PFSK-1 (cell line): ENCODE results near the gene LHX4.

Experiments used
- FOXP2 ChIP-seq: optimal IDR thresholded peaks from 2 replicates; pipeline ENCODE3; 2011; ENCODE audit warnings: borderline replicate concordance, control low read depth, inconsistent platforms; ENCODE audit not compliant: insufficient read depth; ENCODE audit errors: extremely low read length, extremely low read depth
- POLR2AphosphoS5 ChIP-seq: IDR thresholded peaks from 2 replicates; pipeline ENCODE4 v1.6.1; 2012; ENCODE audit warnings: low read depth, mild to moderate bottlenecking, control low read depth, low read length, moderate library complexity
- SIN3A ChIP-seq: IDR thresholded peaks from 2 replicates; pipeline ENCODE4 v1.6.1; 2012; ENCODE audit warnings: mild to moderate bottlenecking, low read length, moderate library complexity, borderline replicate concordance; ENCODE audit not compliant: insufficient read depth
- TAF1 ChIP-seq: IDR thresholded peaks from 2 replicates; pipeline ENCODE4 v1.6.1; 2012; ENCODE audit warnings: low read length, control low read depth, borderline replicate concordance; ENCODE audit not compliant: insufficient read depth
- TF ChIP-seq, protein P1 (sequence below), 2 experiments: IDR thresholded peaks; 2 replicates each; pipeline versions ENCODE4 v1.6.1 to v1.8.0; 2011 to 2012; ENCODE audit warnings: low read depth in 2 of 2, low read length in 2 of 2, control low read depth in 1 of 2, inconsistent platforms in 1 of 2, mild to moderate bottlenecking in 1 of 2, moderate library complexity in 1 of 2; ENCODE audit not compliant: insufficient read depth in 1 of 2

The LHX4 gene

DNA sequence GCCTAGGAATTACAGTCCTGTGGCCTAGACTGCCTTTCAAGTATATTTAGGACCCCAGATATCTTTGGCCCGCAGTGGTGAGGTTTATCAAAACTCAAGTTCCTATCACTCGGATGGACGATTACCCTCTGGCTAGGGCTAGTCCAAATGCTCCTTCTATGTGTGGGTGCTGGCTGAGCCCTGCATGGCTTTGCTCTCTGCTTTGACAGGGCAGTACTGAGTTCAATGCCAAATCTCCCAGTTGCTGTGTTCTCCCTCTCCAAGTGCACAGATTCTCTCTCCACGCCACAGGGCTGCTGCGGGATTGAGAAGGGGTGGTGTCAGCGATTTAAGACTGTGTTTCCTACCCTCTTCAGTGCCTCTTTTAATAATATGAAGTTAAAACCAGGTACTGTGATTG is 97.0 kb downstream of the LHX4 start:
- TF ChIP-seq FOXP2 (no peak), TAF1 (no peak), POLR2AphosphoS5 (no peak), SIN3A (no peak)
- TF ChIP-seq, protein P1, sequence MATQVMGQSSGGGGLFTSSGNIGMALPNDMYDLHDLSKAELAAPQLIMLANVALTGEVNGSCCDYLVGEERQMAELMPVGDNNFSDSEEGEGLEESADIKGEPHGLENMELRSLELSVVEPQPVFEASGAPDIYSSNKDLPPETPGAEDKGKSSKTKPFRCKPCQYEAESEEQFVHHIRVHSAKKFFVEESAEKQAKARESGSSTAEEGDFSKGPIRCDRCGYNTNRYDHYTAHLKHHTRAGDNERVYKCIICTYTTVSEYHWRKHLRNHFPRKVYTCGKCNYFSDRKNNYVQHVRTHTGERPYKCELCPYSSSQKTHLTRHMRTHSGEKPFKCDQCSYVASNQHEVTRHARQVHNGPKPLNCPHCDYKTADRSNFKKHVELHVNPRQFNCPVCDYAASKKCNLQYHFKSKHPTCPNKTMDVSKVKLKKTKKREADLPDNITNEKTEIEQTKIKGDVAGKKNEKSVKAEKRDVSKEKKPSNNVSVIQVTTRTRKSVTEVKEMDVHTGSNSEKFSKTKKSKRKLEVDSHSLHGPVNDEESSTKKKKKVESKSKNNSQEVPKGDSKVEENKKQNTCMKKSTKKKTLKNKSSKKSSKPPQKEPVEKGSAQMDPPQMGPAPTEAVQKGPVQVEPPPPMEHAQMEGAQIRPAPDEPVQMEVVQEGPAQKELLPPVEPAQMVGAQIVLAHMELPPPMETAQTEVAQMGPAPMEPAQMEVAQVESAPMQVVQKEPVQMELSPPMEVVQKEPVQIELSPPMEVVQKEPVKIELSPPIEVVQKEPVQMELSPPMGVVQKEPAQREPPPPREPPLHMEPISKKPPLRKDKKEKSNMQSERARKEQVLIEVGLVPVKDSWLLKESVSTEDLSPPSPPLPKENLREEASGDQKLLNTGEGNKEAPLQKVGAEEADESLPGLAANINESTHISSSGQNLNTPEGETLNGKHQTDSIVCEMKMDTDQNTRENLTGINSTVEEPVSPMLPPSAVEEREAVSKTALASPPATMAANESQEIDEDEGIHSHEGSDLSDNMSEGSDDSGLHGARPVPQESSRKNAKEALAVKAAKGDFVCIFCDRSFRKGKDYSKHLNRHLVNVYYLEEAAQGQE (IDR thresholded peaks at IDR 0.05; ENCODE audit: insufficient read depth in 1 of 2, low read depth in 2 of 2, low read length in 2 of 2) = no peak
